Heart right ventricle (tissue), 16 donors: ENCODE data around the gene ARMC3. TPM values are rescaled to one million over a fixed set of nuclear protein-coding genes. Genes with fewer than 3 reads are reported as not detected.

ENCODE experiments used
- ATAC-seq, 8 donors: fragments of 200-7000 bp; cut with Tn5 transposase; one replicate each; pipeline ENCODE4 v1.9.1; 2020; ENCODE audit warnings: mild to moderate bottlenecking in 8 of 8, moderate library complexity in 8 of 8, moderate number of reproducible peaks in 1 of 8
- DNase-seq, 2 donors: peaks; one replicate each; pipeline ENCODE4 v3.0.0-alpha.2; 2020
- H3K27ac ChIP-seq, 10 donors: fragments of 200-600 bp; sonication (generic) in 2 of 10; one replicate each; pipeline versions ENCODE4 v1.5.0 to v1.8.0; 2020 to 2022; ENCODE audit warnings: mild to moderate bottlenecking in 3 of 10
- H3K27me3 ChIP-seq, 7 donors: fragments of 200-600 bp; one replicate each; pipeline ENCODE4 v1.8.0; 2021 to 2022; ENCODE audit warnings: mild to moderate bottlenecking in 2 of 7
- H3K36me3 ChIP-seq, 9 donors: fragments of 200-600 bp; sonication (generic) in 1 of 9; one replicate each; pipeline versions ENCODE4 v1.5.0 to v1.8.0; 2020 to 2022; ENCODE audit warnings: mild to moderate bottlenecking in 2 of 9
- H3K4me1 ChIP-seq, 9 donors: fragments of 200-600 bp; sonication (generic) in 1 of 9; one replicate each; pipeline versions ENCODE4 v1.5.0 to v1.8.0; 2020 to 2022; ENCODE audit warnings: mild to moderate bottlenecking in 4 of 9
- H3K4me3 ChIP-seq, 10 donors: fragments of 200-600 bp; sonication (generic) in 2 of 10; one replicate each; pipeline versions ENCODE4 v1.5.0 to v1.8.0; 2020 to 2022; ENCODE audit warnings: mild to moderate bottlenecking in 7 of 10, moderate library complexity in 2 of 10
- H3K9me3 ChIP-seq, 11 donors: fragments of 200-600 bp in 10 of 11; sonication (generic) in 2 of 11; one replicate each; pipeline versions ENCODE4 v1.5.0 to v1.8.0; 2013 to 2022; ENCODE audit warnings: mild to moderate bottlenecking in 2 of 11, control low read depth in 1 of 11, moderate library complexity in 1 of 11
- CTCF ChIP-seq, 9 donors: fragments of 200-600 bp; sonication (generic) in 2 of 9; IDR thresholded peaks; one replicate each; pipeline versions ENCODE4 v1.5.0 to v1.8.0; 2021 to 2022; ENCODE audit warnings: antibody characterized with exemption in 9 of 9, mild to moderate bottlenecking in 5 of 9, moderate library complexity in 1 of 9
- WGBS, 2 donors: extraction: QIAGEN DNeasy Blood & Tissue Kit; methylation state at CpG; one replicate each; pipeline ENCODE4 v1.1.7; 2013; ENCODE audit warnings: inconsistent platforms in 1 of 2; 5-methylcytosine and 5-hydroxymethylcytosine counted together
- intact Hi-C, 10 donors: fragments of 100-400 bp; cut with DNase I; formaldehyde crosslinking; loops; one replicate each; pipeline versions ENCODE4 v1.11.1 to v1.14.2; 2022
- polyA plus RNA-seq, 2 donors: library from polyadenylated mRNA; stranded (reverse); fragments of 200-250 nt; gene quantifications; one replicate each; pipeline ENCODE4 v1.2.3, GENCODE V29; 2013
- total RNA-seq, 10 donors: library from RNA; stranded (reverse); fragmentation: NEBNext Ultra II Directional in 3 of 10; extraction: Animal tissue kit (Norgen Biotek cat#: 25700) in 3 of 10; gene quantifications; one replicate each; pipeline versions ENCODE4 v1.2.1 to v1.2.4, GENCODE V29; 2021 to 2023
- donor health status: Arrhythmogenic right ventricular cardiomyopathy.
- donor health status: ischemic (EF 13 %, LVEDD 7.1; RV severe dilation, severe dysfunction).
- donor health status: healthy with polysubstance abuse.
- donor health status: DM: no; HTN: yes; CAD: no.
- donor health status: DM: no; HTN: no; CAD: no.
- donor health status: ischemic (EF 25% LVEDD 6.9; RV normal size, moderate dysfunction).
- donor health status: ischemic (EF 25% LVEDD 5.7; RV mildly dilated, moderate dysfunction).
- donor health status: healthy.
- donor health status: DM: yes; HTN: yes; CAD: no.
- donor health status: Ischemic cardiomyopathy.
- donor health status: ischemic (EF 35%, LVEDD 5.7; RV mildly dilated, moderate dysfunction).
- donor health status: nonischemic (EF 11% LVEDD 7.7; RV severe dilation, severe dysfunction).
- donor health status: DM: yes; HTN: yes; CAD: no.
- donor health status: PGD.
- donor health status: ischemic (EF 29% LVEDD 5.4; RV normal size, mild dysfunction).
- donor health status: nonischemic (EF 23%, LVEDD 6.1; RV moderate dilation, normal function).

The ARMC3 gene
- total and polyA plus RNA-seq, 12 donors = not detected

DNA sequence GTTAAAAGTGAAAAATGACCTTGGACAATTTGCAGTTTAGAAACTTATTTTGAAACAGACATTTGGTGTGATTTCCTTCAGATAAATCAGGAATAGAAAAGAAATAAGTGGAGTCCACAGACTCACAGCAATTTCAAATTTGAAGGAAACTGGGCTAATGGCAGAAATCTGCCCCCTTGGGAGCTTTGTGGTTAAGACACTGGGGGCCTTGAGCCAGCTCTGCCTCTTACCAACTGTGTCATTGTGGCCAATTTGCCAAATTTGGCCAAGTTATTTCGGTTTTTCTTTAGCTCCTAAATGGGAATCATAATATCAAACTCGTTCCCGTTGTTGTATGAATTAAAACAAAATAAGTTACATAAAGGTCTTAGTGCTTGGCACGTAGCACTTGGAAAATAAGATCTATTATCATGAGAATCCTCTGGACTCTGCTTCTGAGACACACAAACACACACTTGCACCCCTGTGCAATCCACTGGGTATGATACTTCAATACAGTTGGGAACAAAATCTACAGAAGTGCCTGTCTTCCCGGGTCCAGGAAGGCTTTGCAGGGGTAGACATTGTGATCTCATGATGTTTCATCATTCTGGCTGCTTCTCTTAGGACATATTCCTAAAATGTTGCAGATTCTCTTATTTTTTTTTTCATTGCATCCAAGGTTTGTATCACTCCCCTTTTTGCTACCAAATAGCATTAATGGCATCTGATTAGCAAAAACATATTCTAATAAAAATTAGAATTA lies 4.9 kb downstream of the ARMC3 start:
- Histone ChIP-seq H3K27me3 (peaks cover 0 to 6% (median 0%) of the 10 kb centered on the region in 7 donors), H3K27ac (peak overlapping the region in 1 of 10 donors; percentile 22), H3K36me3 (no peaks in the 10 kb centered on the region), H3K4me1 (peaks cover 0 to 17% (median 4%) of the 10 kb centered on the region in 9 donors), H3K9me3 (no peaks in the 10 kb centered on the region), H3K4me3 (no peak overlapping the region)
- no peak for TF ChIP-seq CTCF (IDR thresholded peaks at IDR 0.05)
- WGBS, 2 donors = 69 to 79% methylated on average over 5 of the region's 5 CpGs
- intact Hi-C loops = no loop called here
- DNase-seq (no peak), ATAC-seq (peak in 2 of 8 donors; percentile 42 to 58)

DNA sequence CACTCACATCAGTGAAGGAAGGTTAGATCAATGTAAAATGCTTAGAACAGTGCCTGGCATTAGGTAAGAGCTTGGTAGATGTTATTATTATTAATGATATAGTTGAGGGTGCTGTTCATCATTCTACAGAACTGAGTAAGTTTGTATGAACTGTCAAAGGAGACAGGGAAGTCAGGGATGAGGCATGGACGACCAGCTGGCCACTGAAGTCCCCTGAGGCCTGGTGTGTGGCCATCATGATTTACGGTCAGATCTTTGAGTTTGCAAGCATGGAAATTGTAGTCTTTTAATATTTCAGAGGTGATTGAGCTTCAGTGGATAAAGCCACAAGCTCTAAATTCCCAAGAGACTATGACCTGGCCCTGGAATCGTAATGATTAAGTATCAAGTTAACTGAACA lies 6.9 kb downstream of the ARMC3 start:
- ATAC-seq = no peak
- no peak for DNase-seq
- Histone ChIP-seq H3K27ac (no peak overlapping the region), H3K36me3 (no peaks in the 10 kb centered on the region), H3K9me3 (no peaks in the 10 kb centered on the region), H3K27me3 (no peaks in the 10 kb centered on the region), H3K4me1 (peaks cover 0 to 13% (median 4%) of the 10 kb centered on the region in 9 donors), H3K4me3 (no peak overlapping the region)
- intact Hi-C loops = no loop called here
- 73 to 81% methylated on average over 3 of the region's 3 CpGs for WGBS, 2 donors
- no peak for TF ChIP-seq CTCF (IDR thresholded peaks at IDR 0.05)

DNA sequence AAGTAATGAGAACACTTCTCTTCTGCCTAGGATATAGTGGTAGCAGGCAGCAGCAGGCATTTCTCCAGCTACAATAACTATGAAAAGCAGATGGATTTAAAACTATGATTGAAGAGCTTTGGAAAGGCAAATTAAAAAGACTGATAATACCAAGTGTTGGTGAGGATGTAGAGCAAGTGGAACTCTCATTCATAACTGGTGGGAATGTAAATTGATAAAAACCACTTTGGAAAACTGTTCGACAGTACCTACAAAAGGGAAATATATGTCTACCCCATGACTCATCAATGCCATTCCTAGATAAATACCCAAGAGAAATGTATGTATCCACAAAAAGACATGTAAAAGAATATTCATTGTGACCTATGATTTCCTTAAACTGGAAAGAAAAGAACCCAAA lies 14.6 kb downstream of the ARMC3 start:
- WGBS, 2 donors = 85 to 90% methylated on average over 1 of the region's 1 CpG
- Histone ChIP-seq H3K27ac (no peak overlapping the region), H3K4me1 (no peaks in the 10 kb centered on the region), H3K36me3 (no peaks in the 10 kb centered on the region), H3K9me3 (peaks cover 0 to 15% (median 7%) of the 10 kb centered on the region in 11 donors), H3K27me3 (no peaks in the 10 kb centered on the region), H3K4me3 (no peak overlapping the region)
- intact Hi-C loops = no loop called here
- no peak for DNase-seq
- no peak for ATAC-seq
- TF ChIP-seq CTCF (IDR thresholded peaks at IDR 0.05) = no peak

- ATAC-seq = no peak
- peaks cover 0 to 43% (median 10%) of the 10 kb centered on the region in 11 donors for H3K9me3 ChIP-seq
- TF ChIP-seq CTCF (IDR thresholded peaks at IDR 0.05) = no peak
- H3K27me3 ChIP-seq = no peaks in the 10 kb centered on the region
- DNase-seq = no peak
- H3K4me3 ChIP-seq = no peak overlapping the region
- no peaks in the 10 kb centered on the region for H3K4me1 ChIP-seq
- 90 to 94% methylated on average over 2 of the region's 2 CpGs for WGBS, 2 donors
- no peak overlapping the region for H3K27ac ChIP-seq
- H3K36me3 ChIP-seq = no peaks in the 10 kb centered on the region
- intact Hi-C loops = no loop called here
These were observed 18.3 kb downstream of the ARMC3 start for GRCh38 chr10:22945934-22946673.
